HL-60 (cell line): ENCODE results near the gene CSHL1.
"Not testable (repeated sequence)": the region's sequence is repeated elsewhere in the genome, so short reads cannot be mapped to it uniquely, and the experiment has no call there.

Source experiments
- CTCF ChIP-seq: IDR thresholded peaks from one replicate; pipeline ENCODE4 v1.5.1; 2011; ENCODE audit warnings: low read length, control low read depth, inconsistent platforms; ENCODE audit not compliant: insufficient read depth
- GABPA ChIP-seq: IDR thresholded peaks from 2 replicates; pipeline ENCODE4 v1.6.1; 2012; ENCODE audit warnings: low read depth
- POLR2AphosphoS5 ChIP-seq: IDR thresholded peaks from 2 replicates; pipeline ENCODE4 v1.6.1; 2012; ENCODE audit warnings: low read depth

GRCh38 chr17:63920779-63921178, 9.7 kb upstream of the CSHL1 start:
- TF ChIP-seq CTCF, POLR2AphosphoS5, GABPA: not testable (repeated sequence)
